Mucosa of descending colon (tissue), 3 donors: ENCODE measurements around the gene ARSA. TPM values are rescaled to one million over a fixed set of nuclear protein-coding genes. Genes with fewer than 3 reads are reported as not detected.
A peak's percentile ranks its signal among the peaks of the same experiment; 100 is the strongest.

ENCODE experiments used
- ATAC-seq: fragments of 200-7000 bp; cut with Tn5 transposase; one replicate; pipeline ENCODE4 v1.9.1; 2020; ENCODE audit warnings: mild to moderate bottlenecking, moderate library complexity
- DNase-seq, 3 donors: peaks; one replicate each; pipeline ENCODE4 v3.0.0-alpha.2; 2020
- H3K36me3 ChIP-seq: fragments of 200-600 bp; one replicate; pipeline ENCODE4 v1.8.0; 2021; ENCODE audit warnings: low read depth, mild to moderate bottlenecking
- H3K4me1 ChIP-seq: fragments of 200-600 bp; one replicate; pipeline ENCODE4 v1.8.0; 2021; ENCODE audit warnings: low read depth, mild to moderate bottlenecking
- H3K4me3 ChIP-seq: fragments of 200-600 bp; one replicate; pipeline ENCODE4 v1.8.0; 2021; ENCODE audit warnings: mild to moderate bottlenecking
- H3K9me3 ChIP-seq: fragments of 200-600 bp; one replicate; pipeline ENCODE4 v1.8.0; 2021; ENCODE audit warnings: mild to moderate bottlenecking
- intact Hi-C, 2 donors: fragments of 100-400 bp; cut with DNase I in 1 of 2; cut with micrococcal nuclease in 1 of 2; formaldehyde crosslinking; loops; one replicate each; pipeline versions ENCODE4 v1.11.0 to v1.11.1; 2022; cut with DNase I, micrococcal nuclease
- total RNA-seq, 3 donors: library from RNA; stranded (reverse); fragmentation: NEBNext Ultra II Directional in 2 of 3; extraction: Animal tissue kit (Norgen Biotek cat#: 25700) in 2 of 3; gene quantifications; one replicate each; pipeline versions ENCODE4 v1.2.1 to v1.2.4, GENCODE V29; 2021 to 2023
- TF ChIP-seq, protein P1 (sequence below): fragments of 200-600 bp; IDR thresholded peaks from one replicate; pipeline ENCODE4 v1.8.0; 2022; ENCODE audit warnings: antibody characterized with exemption, mild to moderate bottlenecking
- donor health status: DM: no; HTN: no; CAD: no; lungs with moderate emphysema.
- donor health status: DM: no; HTN: no; CAD: no.
- donor health status: DM: no; HTN: yes; CAD: no.

The ARSA gene
- total RNA-seq, 3 donors from 2014 or later: 64.6 to 87.9 (median 82.2) TPM

DNA sequence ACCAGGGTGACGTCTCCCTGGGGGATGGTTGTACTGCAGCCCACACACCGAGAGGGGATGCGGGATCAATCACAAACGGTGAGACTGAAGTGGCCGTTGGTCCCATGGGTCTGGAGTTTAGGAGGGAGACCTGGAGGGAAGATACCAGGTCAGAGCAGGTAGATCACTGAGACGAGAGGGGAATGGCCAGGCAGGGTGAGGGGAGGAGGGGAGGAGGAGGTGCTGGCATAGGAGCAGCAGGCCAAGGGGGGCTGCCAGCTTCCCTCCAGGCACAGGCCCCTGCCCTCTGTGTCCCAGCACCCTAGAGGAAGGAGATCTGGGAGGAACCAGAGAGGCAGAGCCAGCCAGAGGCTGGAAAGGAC lies 20.3 kb downstream of the ARSA start:
- no peaks in the 10 kb centered on the region for H3K36me3 ChIP-seq
- H3K9me3 ChIP-seq: no peaks in the 10 kb centered on the region
- H3K4me3 ChIP-seq: no peak overlapping the region
- DNase-seq (no peak), ATAC-seq (no peak)
- peaks cover 4% of the 10 kb centered on the region for H3K4me1 ChIP-seq
- intact Hi-C loops: no loop called here
- TF ChIP-seq, protein P1, sequence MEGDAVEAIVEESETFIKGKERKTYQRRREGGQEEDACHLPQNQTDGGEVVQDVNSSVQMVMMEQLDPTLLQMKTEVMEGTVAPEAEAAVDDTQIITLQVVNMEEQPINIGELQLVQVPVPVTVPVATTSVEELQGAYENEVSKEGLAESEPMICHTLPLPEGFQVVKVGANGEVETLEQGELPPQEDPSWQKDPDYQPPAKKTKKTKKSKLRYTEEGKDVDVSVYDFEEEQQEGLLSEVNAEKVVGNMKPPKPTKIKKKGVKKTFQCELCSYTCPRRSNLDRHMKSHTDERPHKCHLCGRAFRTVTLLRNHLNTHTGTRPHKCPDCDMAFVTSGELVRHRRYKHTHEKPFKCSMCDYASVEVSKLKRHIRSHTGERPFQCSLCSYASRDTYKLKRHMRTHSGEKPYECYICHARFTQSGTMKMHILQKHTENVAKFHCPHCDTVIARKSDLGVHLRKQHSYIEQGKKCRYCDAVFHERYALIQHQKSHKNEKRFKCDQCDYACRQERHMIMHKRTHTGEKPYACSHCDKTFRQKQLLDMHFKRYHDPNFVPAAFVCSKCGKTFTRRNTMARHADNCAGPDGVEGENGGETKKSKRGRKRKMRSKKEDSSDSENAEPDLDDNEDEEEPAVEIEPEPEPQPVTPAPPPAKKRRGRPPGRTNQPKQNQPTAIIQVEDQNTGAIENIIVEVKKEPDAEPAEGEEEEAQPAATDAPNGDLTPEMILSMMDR: no peak

DNA sequence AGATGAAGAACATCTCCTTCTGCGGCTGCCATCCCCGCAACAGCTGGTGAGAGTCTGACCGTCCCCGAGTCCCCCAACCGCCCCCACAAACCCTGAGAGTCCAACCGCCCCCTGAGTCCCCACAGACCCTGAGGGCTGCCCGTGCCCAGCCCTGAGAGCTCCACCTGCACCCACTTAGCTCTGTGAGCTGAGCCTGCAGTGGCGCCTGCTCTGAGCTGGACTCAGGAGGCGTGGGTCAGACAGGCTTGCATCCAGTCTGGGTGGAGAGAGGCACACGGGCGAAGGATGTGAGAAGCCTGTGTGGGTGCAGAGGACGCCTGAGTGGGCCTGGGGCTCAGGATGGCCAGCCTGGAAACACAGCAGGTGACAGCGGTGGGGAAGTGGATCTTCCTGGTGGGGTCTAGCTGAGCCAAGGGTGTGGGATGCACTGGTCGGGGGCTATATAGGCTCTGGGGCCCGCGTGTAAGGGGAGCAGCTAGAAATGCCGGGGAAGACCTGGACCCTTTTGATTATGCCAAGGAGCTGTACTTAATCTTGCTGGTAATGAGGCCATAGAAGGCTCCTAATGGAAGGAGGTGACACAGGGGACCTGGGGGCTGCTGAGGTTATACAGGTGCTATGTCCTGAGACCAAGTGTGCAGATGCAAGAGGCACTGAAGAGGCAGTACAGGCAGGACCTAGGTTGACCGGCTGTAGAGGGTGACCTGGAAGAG lies 20.9 kb downstream of the ARSA start:
- DNase-seq (no peak), ATAC-seq (no peak)
- H3K4me1 ChIP-seq: peaks cover 2% of the 10 kb centered on the region
- H3K4me3 ChIP-seq: no peak overlapping the region
- TF ChIP-seq, protein P1: no peak
- intact Hi-C loops: no loop called here
- no peaks in the 10 kb centered on the region for H3K36me3 ChIP-seq
- H3K9me3 ChIP-seq: no peaks in the 10 kb centered on the region

DNA sequence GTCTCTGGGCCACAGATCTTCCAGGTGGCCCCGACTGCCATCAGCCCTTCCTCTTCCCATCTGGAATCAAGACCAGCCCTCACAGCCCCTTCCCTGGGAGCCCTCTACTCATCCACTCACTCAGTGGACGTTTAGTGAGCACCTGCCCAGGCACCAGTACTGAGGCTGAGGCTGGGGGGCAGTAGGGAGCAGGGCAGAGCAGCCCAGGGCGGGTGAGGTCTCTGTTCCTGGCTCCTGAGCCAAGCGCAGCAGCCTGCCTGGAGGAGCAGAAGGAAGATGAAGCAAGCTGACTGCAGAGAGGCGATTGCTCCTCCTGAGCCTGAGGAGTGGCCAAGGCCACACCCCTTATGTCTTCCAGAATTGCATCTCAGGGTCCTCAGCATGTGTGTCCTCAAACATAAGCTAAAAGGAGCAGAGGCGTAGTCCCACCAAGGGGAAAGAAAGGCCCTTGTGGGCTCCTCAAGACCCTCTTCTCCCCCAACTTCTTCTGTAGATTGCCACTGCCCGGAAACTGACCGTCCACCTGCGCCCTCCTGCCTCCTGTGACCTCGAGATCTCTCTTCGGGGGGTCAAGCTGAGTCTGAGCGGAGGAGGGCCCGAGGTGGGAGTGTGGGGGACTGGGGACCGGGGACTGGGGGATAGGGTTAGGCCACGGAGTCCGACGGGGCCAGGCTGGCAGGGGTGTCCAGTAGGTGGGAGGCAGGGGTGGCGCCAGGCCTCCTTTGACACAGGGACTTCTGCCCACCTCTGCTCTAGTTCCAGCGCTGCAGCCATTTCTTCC lies 21.6 kb downstream of the ARSA start:
- Histone ChIP-seq H3K4me3 (no peak overlapping the region), H3K9me3 (no peaks in the 10 kb centered on the region), H3K4me1 (no peaks in the 10 kb centered on the region), H3K36me3 (no peaks in the 10 kb centered on the region)
- intact Hi-C loops: no loop called here
- TF ChIP-seq, protein P1: no peak
- ATAC-seq (no peak), DNase-seq (no peak)

DNA sequence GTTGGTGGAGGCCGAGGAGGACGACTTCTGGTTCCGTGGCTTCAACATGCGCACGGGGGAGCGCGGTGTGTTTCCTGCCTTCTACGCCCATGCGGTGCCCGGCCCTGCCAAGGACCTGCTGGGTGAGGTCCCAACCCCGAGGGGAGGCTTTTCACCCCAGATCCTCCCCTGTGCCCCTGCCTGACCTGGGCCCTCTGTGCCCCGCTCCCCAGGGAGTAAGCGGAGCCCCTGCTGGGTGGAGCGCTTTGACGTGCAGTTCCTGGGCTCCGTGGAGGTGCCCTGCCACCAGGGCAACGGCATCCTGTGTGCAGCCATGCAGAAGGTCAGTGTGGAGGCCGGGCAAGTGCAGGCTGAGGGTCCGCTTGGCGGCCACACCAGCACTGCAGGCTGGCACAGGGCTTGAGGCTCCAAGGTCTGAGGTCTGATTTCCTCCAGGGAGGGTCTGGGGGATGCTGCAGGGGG lies 22.3 kb downstream of the ARSA start:
- TF ChIP-seq, protein P1: no peak
- Histone ChIP-seq H3K36me3 (no peaks in the 10 kb centered on the region), H3K9me3 (no peaks in the 10 kb centered on the region), H3K4me1 (peaks cover 3% of the 10 kb centered on the region), H3K4me3 (no peak overlapping the region)
- DNase-seq (peak in 1 of 3 donors; percentile 19), ATAC-seq (no peak)
- intact Hi-C loops: no loop called here

DNA sequence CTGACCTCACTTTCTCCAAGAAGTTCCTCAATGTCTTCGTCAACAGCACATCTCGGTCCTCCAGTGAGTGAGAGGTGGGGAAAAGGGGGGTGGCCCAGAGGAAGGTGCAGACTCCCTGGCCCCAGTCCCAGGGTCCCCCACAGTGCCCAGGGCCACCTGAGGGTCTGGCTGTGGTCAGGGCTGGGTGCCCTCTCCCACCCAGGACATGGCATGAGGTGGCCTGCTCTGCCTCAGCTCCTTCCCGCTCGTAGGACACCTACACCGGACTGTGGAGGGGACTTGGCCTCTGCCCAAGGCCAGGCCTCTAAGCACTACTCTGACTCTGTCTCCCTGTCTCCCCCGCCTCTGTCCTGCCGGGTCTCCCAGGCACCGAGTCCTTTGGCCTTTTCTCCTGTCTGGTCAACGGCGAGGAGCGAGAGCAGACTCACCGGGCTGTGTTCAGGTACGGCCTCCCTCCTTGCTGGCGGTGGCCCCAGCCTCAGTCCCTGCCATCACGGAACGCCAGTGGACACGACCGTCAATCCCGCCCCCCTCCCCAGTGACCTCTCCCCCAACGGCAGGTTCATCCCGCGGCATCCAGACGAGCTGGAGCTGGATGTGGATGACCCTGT lies 22.8 kb downstream of the ARSA start:
- peak in 1 of 3 donors; percentile 13 for DNase-seq
- H3K9me3 ChIP-seq: no peaks in the 10 kb centered on the region
- H3K36me3 ChIP-seq: no peaks in the 10 kb centered on the region
- no peak for ATAC-seq
- intact Hi-C loops: no loop called here
- no peak overlapping the region for H3K4me3 ChIP-seq
- TF ChIP-seq, protein P1: no peak
- peaks cover 3% of the 10 kb centered on the region for H3K4me1 ChIP-seq
